ENCODE measurements around the gene FMN1. TPM values are rescaled to one million over a fixed set of nuclear protein-coding genes. Genes with fewer than 3 reads are reported as not detected.
A peak's percentile ranks its signal among the peaks of the same experiment; 100 is the strongest.

Gene FMN1
- total and polyA plus RNA-seq, 2 experiments from 2014 or later = 0.93 to 2.2 TPM

- peak; percentile 42 for DNase-seq
Observed at GRCh38 chr15:32794973-32795372, 399.5 kb downstream of the FMN1 start.

DNA sequence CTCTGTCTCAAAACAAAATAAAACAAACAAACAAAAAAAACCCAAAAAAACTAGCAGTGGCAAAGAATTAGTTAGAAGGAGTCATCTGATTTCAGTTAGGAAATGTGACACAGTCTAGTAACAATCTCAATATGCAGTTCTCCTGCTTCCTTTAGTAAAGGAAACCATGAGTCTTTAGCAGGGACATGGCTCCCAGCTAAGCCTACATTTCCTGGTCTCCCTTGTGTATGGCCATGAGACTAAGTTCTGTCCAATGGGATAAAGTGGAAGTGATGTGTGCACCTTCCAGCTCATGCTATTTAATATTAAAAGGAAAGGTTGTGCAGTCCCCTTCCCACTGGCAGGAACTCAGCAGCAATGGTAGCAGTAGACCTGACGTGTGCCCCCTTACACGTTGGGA lies 402.1 kb downstream of the FMN1 start:
- in situ Hi-C loops (cut with MboI) = no loop called here
- Histone ChIP-seq H3K4me1 (ENCODE audit: insufficient read depth) (peaks cover 27% of the 10 kb centered on the region), H3K9me3 (ENCODE audit: low read depth) (no peaks in the 10 kb centered on the region), H3K9ac (no peak overlapping the region), H3K4me3 (no peak overlapping the region), H3K36me3 (ENCODE audit: low read depth) (no peaks in the 10 kb centered on the region), H3K9me2 (ENCODE audit: insufficient read depth) (0 out of 2 replicates have a peak, but pooled peaks cover 4% of the 10 kb centered on the region), H3K79me2 (ENCODE audit: insufficient read depth) (no peaks in the 10 kb centered on the region), H3F3A (ENCODE audit: insufficient read depth) (peaks cover 31% of the 10 kb centered on the region), H3K4me2 (ENCODE audit: unreplicated experiment) (no peak overlapping the region), H3K27ac (no peak overlapping the region), H2AFZ (no peak overlapping the region), H3K27me3 (replicated peaks; ENCODE audit: insufficient read depth) (no peaks in the 10 kb centered on the region), H4K20me1 (ENCODE audit: insufficient read depth) (no peaks in the 10 kb centered on the region)
- WGBS, 2 experiments (ENCODE audit: low coverage in 1 of 2, low lambda C conversion rate in 2 of 2, missing lambda C conversion rate in 2 of 2) = 100% methylated on average over 2 of the region's 2 CpGs
- TF ChIP-seq EZH2 (IDR thresholded peaks at IDR 0.05; ENCODE audit: insufficient read depth, poor library complexity, severe bottlenecking) (no peak), EZH2phosphoT487 (IDR thresholded peaks at IDR 0.05; ENCODE audit: insufficient read depth, low read depth) (no peak)
- DNase-seq = no peak

More at GRCh38 chr15:32794973-32795372, 399.5 kb downstream of the FMN1 start:
- no peaks in the 10 kb centered on the region for H3K36me3 ChIP-seq (ENCODE audit: low read depth)
- H3K9ac ChIP-seq = no peak overlapping the region
- H3K4me2 ChIP-seq (ENCODE audit: unreplicated experiment) = no peak overlapping the region
- WGBS, 2 experiments (ENCODE audit: low coverage in 1 of 2, low lambda C conversion rate in 2 of 2, missing lambda C conversion rate in 2 of 2) = 81 to 84% methylated on average over 3 of the region's 3 CpGs
- no peak overlapping the region for H3K27ac ChIP-seq
- H3K9me2 ChIP-seq (ENCODE audit: insufficient read depth) = no peaks in the 10 kb centered on the region
- peaks cover 21% of the 10 kb centered on the region for H3F3A ChIP-seq (ENCODE audit: insufficient read depth)
- no peaks in the 10 kb centered on the region for H4K20me1 ChIP-seq (ENCODE audit: insufficient read depth)
- TF ChIP-seq EZH2phosphoT487 (IDR thresholded peaks at IDR 0.05; ENCODE audit: insufficient read depth, low read depth) (no peak), EZH2 (IDR thresholded peaks at IDR 0.05; ENCODE audit: insufficient read depth, poor library complexity, severe bottlenecking) (no peak)
- H2AFZ ChIP-seq = no peak overlapping the region
- peaks cover 16% of the 10 kb centered on the region for H3K4me1 ChIP-seq (ENCODE audit: insufficient read depth)
- H3K27me3 ChIP-seq (replicated peaks; ENCODE audit: insufficient read depth) = no peaks in the 10 kb centered on the region
- no peak overlapping the region for H3K4me3 ChIP-seq
- H3K9me3 ChIP-seq (ENCODE audit: low read depth) = no peaks in the 10 kb centered on the region
- H3K79me2 ChIP-seq (ENCODE audit: insufficient read depth) = no peaks in the 10 kb centered on the region
- in situ Hi-C loops (cut with MboI) = no loop called here

DNA sequence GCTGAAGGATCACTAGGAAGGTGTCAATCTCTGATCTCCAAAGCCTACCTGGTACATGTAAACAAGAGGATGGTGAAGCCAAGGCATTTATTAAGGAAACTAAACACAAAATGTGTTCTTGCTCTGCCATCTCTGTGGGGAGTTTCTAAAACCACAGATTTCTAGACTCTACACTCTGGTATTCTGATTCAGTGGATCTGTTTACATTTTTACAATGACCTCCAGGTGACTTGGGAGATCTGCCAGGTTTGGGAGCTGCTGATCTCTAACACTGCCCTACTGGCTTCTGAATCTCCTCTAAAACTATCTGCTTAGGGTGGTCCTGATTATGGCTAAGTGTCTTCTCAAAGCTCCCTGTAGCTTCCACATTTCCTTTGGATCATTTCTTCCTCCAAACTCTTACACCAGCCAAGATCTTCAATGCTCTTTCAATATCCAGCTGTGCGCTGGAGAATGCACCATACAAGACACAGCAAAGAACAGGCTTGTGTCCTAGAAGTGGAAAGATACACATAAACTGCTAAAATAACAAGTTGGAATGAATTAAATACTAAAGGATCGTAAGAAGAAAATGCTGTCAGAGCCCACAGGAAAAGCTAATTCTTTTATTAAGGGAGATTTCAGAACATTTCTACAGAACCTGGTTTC lies 404.0 kb downstream of the FMN1 start:
- Histone ChIP-seq H3K36me3 (ENCODE audit: low read depth) (no peaks in the 10 kb centered on the region), H3K4me1 (ENCODE audit: insufficient read depth) (peaks cover 27% of the 10 kb centered on the region), H2AFZ (no peak overlapping the region), H3F3A (ENCODE audit: insufficient read depth) (peaks cover 31% of the 10 kb centered on the region), H3K27me3 (replicated peaks; ENCODE audit: insufficient read depth) (no peaks in the 10 kb centered on the region), H3K4me3 (no peak overlapping the region), H3K9ac (no peak overlapping the region), H4K20me1 (ENCODE audit: insufficient read depth) (no peaks in the 10 kb centered on the region), H3K79me2 (ENCODE audit: insufficient read depth) (no peaks in the 10 kb centered on the region), H3K9me2 (ENCODE audit: insufficient read depth) (0 out of 2 replicates have a peak, but pooled peaks cover 4% of the 10 kb centered on the region), H3K4me2 (ENCODE audit: unreplicated experiment) (peak overlapping the region; percentile 26), H3K27ac (no peak overlapping the region), H3K9me3 (ENCODE audit: low read depth) (no peaks in the 10 kb centered on the region)
- TF ChIP-seq EZH2 (IDR thresholded peaks at IDR 0.05; ENCODE audit: insufficient read depth, poor library complexity, severe bottlenecking) (no peak), EZH2phosphoT487 (IDR thresholded peaks at IDR 0.05; ENCODE audit: insufficient read depth, low read depth) (no peak)
- in situ Hi-C loops (cut with MboI) = no loop called here
- 99 to 100% methylated on average over 2 of the region's 2 CpGs for WGBS, 2 experiments (ENCODE audit: low coverage in 1 of 2, low lambda C conversion rate in 2 of 2, missing lambda C conversion rate in 2 of 2)
- peak; percentile 48 for DNase-seq

GRCh38 chr15:32787949-32788348 lies 406.6 kb downstream of the FMN1 start:
- H2AFZ ChIP-seq = no peak overlapping the region
- no peak for DNase-seq
- H3K9me3 ChIP-seq (ENCODE audit: low read depth) = no peaks in the 10 kb centered on the region
- no peaks in the 10 kb centered on the region for H3K36me3 ChIP-seq (ENCODE audit: low read depth)
- no peaks in the 10 kb centered on the region for H4K20me1 ChIP-seq (ENCODE audit: insufficient read depth)
- H3K4me3 ChIP-seq = no peak overlapping the region
- H3K9ac ChIP-seq = no peak overlapping the region
- H3F3A ChIP-seq (ENCODE audit: insufficient read depth) = peaks cover 29% of the 10 kb centered on the region
- in situ Hi-C loops (cut with MboI) = no loop called here
- no peak overlapping the region for H3K4me2 ChIP-seq (ENCODE audit: unreplicated experiment)
- H3K27me3 ChIP-seq (replicated peaks; ENCODE audit: insufficient read depth) = no peaks in the 10 kb centered on the region
- 81 to 88% methylated on average over 5 of the region's 5 CpGs for WGBS, 2 experiments (ENCODE audit: low coverage in 1 of 2, low lambda C conversion rate in 2 of 2, missing lambda C conversion rate in 2 of 2)
- TF ChIP-seq EZH2 (IDR thresholded peaks at IDR 0.05; ENCODE audit: insufficient read depth, poor library complexity, severe bottlenecking) (no peak), EZH2phosphoT487 (IDR thresholded peaks at IDR 0.05; ENCODE audit: insufficient read depth, low read depth) (no peak)
- no peaks in the 10 kb centered on the region for H3K79me2 ChIP-seq (ENCODE audit: insufficient read depth)
- H3K27ac ChIP-seq = no peak overlapping the region
- H3K4me1 ChIP-seq (ENCODE audit: insufficient read depth) = peaks cover 37% of the 10 kb centered on the region
- 0 out of 2 replicates have a peak, but pooled peaks cover 4% of the 10 kb centered on the region for H3K9me2 ChIP-seq (ENCODE audit: insufficient read depth)
